ENCODE results near the gene DPP8. TPM values are rescaled to one million over a fixed set of nuclear protein-coding genes. Genes with fewer than 3 reads are reported as not detected.

The DPP8 gene
- total and polyA plus RNA-seq, 2 donors (not counting 1 experiment from before 2014, with no cell fraction given), result 17.1 to 65.2 TPM

- H3K9me3 Mint-ChIP-seq (ENCODE audit: insufficient read depth), result no peaks in the 10 kb centered on the region
- no peaks in the 10 kb centered on the region for H3K27me3 Mint-ChIP-seq
- H3K9me3 ChIP-seq (ENCODE audit: control extremely low read depth in 1 of 3, control insufficient read depth in 2 of 3, insufficient read depth in 1 of 3, low read length in 2 of 3), result no peaks in the 10 kb centered on the region
- 100% methylated on average over 4 of the region's 6 CpGs for WGBS (ENCODE audit: insufficient coverage)
- H3K4me2 ChIP-seq (replicated peaks; ENCODE audit: low read depth, low read length, poor library complexity, severe bottlenecking), result no peak overlapping the region
- DNase-seq, result no peak
- H3K4me3 Mint-ChIP-seq, result no peak overlapping the region
- H3K4me1 Mint-ChIP-seq, result no peaks in the 10 kb centered on the region
- ChIA-PET POLR2A (no interaction called here), CTCF (interaction anchor here (1.1 kb wide), 1 partner anchor 9 kb away, joined by 4 read pairs; no protein-coding TSS in a partner anchor)
- no peak overlapping the region for H3K4me3 ChIP-seq (ENCODE audit: control extremely low read depth in 1 of 5, extremely low read depth in 1 of 5, insufficient read depth in 1 of 5, low read depth in 2 of 5, low read length in 4 of 5)
- H3K27ac ChIP-seq (ENCODE audit: low read length in 2 of 2), result no peak overlapping the region
- no peaks in the 10 kb centered on the region for H3K79me2 ChIP-seq (ENCODE audit: control insufficient read depth, insufficient read depth, low read length)
- H3K9ac ChIP-seq (ENCODE audit: low read length), result no peak overlapping the region
- H4K20me1 ChIP-seq (ENCODE audit: control insufficient read depth, insufficient read depth, low read length, poor library complexity, severe bottlenecking), result no peaks in the 10 kb centered on the region
- intact Hi-C loops (cut with micrococcal nuclease), result no loop called here
- no peak overlapping the region for H2AFZ ChIP-seq (ENCODE audit: insufficient read depth, low read depth, low read length, poor library complexity, severe bottlenecking)
- H3K36me3 ChIP-seq (replicated peaks in 1 of 2; ENCODE audit: control extremely low read depth in 1 of 2, control insufficient read depth in 1 of 2, extremely low read depth in 1 of 2, insufficient read depth in 2 of 2, low read length in 1 of 2), result peaks cover 15 to 36% of the 10 kb centered on the region in 2 experiments
- TF ChIP-seq CTCF (IDR thresholded peaks at IDR 0.05) (no peak), EZH2 (IDR thresholded peaks at IDR 0.05; ENCODE audit: borderline replicate concordance, insufficient read depth, low read depth, low read length, poor library complexity, severe bottlenecking) (no peak)
- no peak for ATAC-seq (ENCODE audit: low read depth)
- no peaks in the 10 kb centered on the region for H3K4me1 ChIP-seq (ENCODE audit: control insufficient read depth in 2 of 2, insufficient read depth in 2 of 2, low read length in 2 of 2)
- no peaks in the 10 kb centered on the region for H3K27me3 ChIP-seq (replicated peaks in 1 of 4; ENCODE audit: control extremely low read depth in 1 of 4, control insufficient read depth in 3 of 4, insufficient read depth in 4 of 4, low read length in 3 of 4)
- no peak overlapping the region for H3K27ac Mint-ChIP-seq
These were observed 41.7 kb upstream of the DPP8 start for GRCh38 chr15:65558997-65559760.

- intact Hi-C loops (cut with micrococcal nuclease), result no loop called here
- ATAC-seq (ENCODE audit: low read depth) (no peak), DNase-seq (no peak)
- Mint-ChIP-seq H3K27me3 (no peaks in the 10 kb centered on the region), H3K4me3 (no peak overlapping the region), H3K4me1 (no peaks in the 10 kb centered on the region), H3K27ac (no peak overlapping the region), H3K9me3 (ENCODE audit: insufficient read depth) (no peaks in the 10 kb centered on the region)
- CTCF ChIA-PET, result no interaction called here
- Histone ChIP-seq H3K4me3 (ENCODE audit: control extremely low read depth in 1 of 5, extremely low read depth in 1 of 5, insufficient read depth in 1 of 5, low read depth in 2 of 5, low read length in 4 of 5) (no peak overlapping the region), H3K4me2 (replicated peaks; ENCODE audit: low read depth, low read length, poor library complexity, severe bottlenecking) (no peak overlapping the region), H3K79me2 (ENCODE audit: control insufficient read depth, insufficient read depth, low read length) (no peaks in the 10 kb centered on the region), H3K4me1 (ENCODE audit: control insufficient read depth in 2 of 2, insufficient read depth in 2 of 2, low read length in 2 of 2) (no peaks in the 10 kb centered on the region), H3K9me3 (ENCODE audit: control extremely low read depth in 1 of 3, control insufficient read depth in 2 of 3, insufficient read depth in 1 of 3, low read length in 2 of 3) (no peaks in the 10 kb centered on the region), H4K20me1 (ENCODE audit: control insufficient read depth, insufficient read depth, low read length, poor library complexity, severe bottlenecking) (no peaks in the 10 kb centered on the region), H3K9ac (ENCODE audit: low read length) (no peak overlapping the region), H3K27ac (ENCODE audit: low read length in 2 of 2) (no peak overlapping the region), H2AFZ (ENCODE audit: insufficient read depth, low read depth, low read length, poor library complexity, severe bottlenecking) (no peak overlapping the region), H3K27me3 (replicated peaks in 1 of 4; ENCODE audit: control extremely low read depth in 1 of 4, control insufficient read depth in 3 of 4, insufficient read depth in 4 of 4, low read length in 3 of 4) (no peaks in the 10 kb centered on the region), H3K36me3 (replicated peaks in 1 of 2; ENCODE audit: control extremely low read depth in 1 of 2, control insufficient read depth in 1 of 2, extremely low read depth in 1 of 2, insufficient read depth in 2 of 2, low read length in 1 of 2) (peaks cover 18 to 35% of the 10 kb centered on the region in 2 experiments)
- 100% methylated on average over 3 of the region's 5 CpGs for WGBS (ENCODE audit: insufficient coverage)
- POLR2A ChIA-PET, result no interaction called here
- TF ChIP-seq EZH2 (IDR thresholded peaks at IDR 0.05; ENCODE audit: borderline replicate concordance, insufficient read depth, low read depth, low read length, poor library complexity, severe bottlenecking) (no peak), CTCF (IDR thresholded peaks at IDR 0.05) (no peak)
These were observed 40.8 kb upstream of the DPP8 start for GRCh38 chr15:65558336-65558735.

All from B cell (primary cell).